ENCODE measurements around the gene PAX8.
"Not testable (repeated sequence)": the region's sequence is repeated elsewhere in the genome, so short reads cannot be mapped to it uniquely, and the experiment has no call there.

Gene PAX8

DNA sequence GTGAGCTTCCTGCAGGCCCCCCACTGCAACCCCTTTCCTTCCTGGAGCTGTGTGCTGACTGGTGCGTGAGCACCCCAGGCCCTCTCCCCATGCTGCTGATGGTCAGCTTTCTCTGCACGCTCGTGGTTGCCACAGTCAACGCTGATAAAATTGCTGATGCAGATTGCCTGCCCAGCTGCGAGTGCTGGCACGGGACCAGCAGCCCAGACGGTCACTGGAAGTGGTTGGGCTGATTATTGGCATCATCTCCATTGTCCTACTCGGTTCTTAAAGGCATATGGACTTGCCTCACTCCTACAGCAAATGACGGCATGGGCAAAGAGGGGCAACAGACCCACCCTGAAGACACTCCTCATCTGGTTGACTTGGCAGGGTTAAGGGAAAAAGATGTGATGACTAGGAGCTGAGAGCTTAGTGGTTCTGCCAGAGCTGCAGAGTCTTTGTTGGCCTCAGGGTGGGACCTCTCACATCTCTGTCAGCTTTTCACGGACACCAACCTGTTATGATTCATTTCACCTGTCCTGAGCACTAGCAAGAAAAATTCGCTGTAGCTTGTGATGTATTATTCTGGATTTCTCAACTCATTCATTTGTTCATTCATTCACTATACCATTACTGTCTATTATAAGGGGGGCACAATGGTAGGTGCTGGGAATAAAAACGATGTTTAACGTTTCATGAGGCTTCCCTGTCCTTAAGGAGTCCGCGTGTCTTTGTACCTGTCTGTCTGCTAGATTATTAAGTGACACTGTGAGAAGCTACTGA, 38.4 kb downstream of the PAX8 start:
- peak; percentile 63 to 96 (median 80) for DNase-seq
- intact Hi-C loops (cut with DNase I): no loop called here

DNA sequence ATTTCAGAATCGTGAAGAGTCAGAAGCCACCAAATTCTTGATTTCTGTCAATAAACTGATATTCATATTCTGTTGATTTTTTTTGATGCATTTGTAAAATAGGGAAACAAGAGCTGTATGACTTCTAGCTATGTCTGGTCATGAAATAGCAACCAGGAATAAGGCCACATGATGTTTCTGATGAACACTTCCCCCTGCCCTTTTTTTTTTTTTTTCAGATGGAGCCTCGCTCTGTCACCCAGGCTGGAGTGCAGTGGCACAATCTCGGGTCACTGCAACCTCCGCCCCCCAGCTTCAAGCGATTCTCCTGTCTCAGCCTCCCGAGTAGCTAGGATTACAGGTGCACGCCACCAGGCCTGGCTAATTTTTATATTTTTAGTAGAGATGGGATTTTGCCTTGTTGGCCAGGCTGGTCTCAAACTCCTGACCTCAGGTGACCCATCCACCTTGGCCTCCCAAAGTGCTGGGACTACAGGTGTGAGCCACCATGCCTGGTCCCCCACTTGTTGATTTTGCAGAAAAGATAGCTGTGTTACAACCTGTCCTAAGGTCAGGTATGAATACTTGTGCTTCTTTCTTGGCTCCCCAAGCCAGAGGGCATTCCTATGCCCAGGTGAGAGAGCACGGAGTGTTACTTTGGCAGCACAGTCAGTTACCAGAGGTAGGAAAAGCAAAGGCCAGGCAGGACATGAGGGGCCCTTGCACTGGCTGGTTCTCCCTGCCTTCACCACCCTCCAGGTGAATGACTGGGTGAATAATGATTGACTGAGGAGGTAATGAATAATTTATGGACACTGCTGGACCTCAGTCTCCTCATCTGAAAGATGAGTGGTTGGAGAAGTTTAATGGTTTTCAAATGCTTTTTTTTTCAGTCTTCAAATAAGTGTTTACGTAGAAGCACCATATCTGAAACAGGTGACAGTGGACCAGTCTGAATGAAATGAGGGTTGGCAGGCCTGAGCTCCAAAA, 39.6 kb downstream of the PAX8 start:
- intact Hi-C loops (cut with DNase I): no loop called here
- no peak for DNase-seq

DNA sequence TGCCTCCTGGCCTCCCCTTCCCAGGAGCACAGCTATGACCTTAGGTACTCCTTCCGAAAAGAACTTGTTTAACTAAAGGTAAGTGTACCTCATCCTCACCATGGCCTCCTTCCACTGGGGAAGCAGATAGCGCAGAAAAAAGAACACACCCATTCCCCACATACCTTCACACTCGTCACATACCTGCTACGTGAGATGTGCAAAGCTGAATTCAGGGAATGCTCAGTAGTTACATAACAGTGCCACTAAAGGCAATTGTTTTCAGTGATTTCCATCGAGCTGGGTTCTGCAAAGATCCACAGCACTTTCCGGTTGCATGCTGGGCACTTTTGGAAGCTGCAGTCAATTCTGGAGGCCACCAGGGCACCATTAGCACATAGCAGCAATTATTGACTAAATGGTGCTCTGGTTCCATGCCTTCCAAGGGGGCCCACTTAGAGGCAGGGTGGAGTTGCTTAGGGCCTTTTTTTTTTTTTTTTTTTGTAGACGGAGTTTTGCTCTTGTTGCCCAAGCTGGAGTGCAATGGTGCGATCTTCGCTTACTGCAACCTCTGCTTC, 41.0 kb downstream of the PAX8 start:
- intact Hi-C loops (cut with DNase I): no loop called here
- no peak for DNase-seq

DNA sequence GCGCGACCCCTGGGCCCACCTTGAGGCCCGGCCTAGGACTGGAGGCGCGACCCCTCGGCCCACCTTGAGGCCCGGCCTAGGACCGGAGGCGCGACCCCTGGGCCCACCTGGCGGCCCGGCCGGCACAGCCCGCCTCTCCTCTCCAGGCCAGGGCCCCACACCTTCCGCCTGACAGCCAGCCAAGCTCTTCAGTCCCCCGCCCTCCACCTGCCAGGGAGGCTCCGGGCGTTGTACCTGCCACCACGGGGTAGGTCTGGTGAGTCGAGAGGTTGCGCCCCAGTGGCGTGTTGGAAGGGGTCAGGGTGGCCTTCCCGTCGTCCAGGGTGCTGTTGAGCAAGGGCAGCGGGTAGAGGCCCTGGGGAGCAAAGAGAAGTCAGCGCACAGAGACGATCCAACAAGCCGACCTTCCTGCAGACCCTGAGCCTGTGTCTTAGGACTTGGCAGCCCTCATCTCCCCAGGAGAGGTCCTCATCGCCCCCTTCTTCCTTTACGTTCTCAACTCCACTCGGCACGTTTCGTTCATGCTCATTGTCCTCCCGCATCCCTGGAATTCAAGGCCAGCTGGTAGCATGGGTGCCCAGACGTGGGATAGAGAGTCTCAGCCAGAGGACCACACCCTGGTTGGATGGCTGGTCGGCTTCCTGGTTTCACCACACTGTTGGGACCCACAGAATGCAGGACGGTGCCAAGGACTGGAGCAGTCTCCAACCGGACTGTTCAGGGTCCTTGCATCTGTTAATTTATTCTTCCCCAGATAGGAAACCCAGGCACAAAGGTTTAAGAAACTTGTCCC, 42.2 kb downstream of the PAX8 start:
- intact Hi-C loops (cut with DNase I): no loop called here
- DNase-seq: peak in 1 of 10 donors; percentile 81

DNA sequence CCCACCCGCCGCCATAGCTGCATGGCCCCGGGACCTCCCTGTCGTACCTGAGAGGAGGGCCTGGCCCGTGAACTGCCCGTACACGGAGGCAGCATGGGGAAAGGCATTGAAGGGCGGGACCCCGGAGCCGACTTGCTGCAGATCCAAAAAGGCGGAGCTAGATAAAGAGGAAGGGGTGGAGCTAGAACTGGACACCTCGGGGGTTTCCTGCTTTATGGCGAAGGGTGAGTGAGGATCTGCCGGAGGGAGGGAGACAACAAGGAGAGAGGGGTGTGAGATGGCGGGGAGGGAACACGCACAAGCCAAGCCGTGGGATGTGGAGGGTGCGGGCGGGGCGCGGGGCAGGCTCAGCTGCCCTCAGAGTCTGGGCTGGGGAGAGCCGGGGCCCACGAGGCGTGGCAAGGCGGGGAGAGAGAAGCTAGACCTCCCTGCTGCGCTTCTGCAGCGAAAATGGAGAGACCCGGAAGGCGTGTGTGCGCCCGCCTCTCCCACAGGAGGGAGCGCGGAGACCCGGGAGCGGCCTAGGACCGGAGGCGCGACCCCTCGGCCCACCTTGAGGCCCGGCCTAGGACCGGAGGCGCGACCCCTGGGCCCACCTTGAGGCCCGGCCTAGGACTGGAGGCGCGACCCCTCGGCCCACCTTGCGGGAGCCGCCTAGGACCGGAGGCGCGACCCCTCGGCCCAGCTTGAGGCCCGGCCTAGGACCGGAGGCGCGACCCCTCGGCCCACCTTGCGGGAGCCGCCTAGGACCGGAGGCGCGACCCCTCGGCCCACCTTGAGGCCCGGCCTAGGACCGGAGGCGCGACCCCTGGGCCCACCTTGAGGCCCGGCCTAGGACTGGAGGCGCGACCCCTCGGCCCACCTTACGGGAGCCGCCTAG, 43.1 kb downstream of the PAX8 start:
- peak in 3 of 10 donors; percentile 48 to 88 (median 88) for DNase-seq
- intact Hi-C loops (cut with DNase I): not testable (repeated sequence)

DNA sequence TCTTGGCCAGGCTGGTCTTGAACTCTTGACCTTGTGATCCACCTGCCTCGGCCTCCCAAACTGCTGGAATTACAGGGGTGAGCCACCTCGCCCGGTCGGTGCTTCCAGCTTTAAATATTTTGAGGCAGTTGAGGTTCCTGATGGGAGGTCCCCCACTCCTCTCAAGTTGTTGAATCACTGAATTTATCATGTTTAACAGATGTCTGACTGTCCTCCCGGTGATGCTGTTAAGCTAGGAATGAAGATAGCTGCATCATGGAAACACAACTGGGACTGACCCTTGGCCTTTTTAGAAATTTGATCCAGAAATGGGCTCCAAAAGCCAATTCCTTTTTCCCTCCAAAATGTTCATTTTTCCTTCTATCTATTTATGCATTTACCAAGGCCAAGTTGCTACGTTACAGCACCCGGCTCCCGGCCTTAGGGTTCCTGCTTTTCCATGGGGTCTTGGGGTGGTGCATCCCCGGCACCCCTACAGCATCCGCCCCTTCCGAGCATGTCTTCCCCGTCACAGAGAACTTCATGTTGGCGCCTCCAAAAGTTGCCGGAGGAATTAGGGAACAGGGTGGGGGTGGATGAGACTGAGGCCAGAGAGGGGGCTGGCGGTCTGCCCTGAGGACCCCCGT, 43.9 kb downstream of the PAX8 start:
- no peak for DNase-seq

DNA sequence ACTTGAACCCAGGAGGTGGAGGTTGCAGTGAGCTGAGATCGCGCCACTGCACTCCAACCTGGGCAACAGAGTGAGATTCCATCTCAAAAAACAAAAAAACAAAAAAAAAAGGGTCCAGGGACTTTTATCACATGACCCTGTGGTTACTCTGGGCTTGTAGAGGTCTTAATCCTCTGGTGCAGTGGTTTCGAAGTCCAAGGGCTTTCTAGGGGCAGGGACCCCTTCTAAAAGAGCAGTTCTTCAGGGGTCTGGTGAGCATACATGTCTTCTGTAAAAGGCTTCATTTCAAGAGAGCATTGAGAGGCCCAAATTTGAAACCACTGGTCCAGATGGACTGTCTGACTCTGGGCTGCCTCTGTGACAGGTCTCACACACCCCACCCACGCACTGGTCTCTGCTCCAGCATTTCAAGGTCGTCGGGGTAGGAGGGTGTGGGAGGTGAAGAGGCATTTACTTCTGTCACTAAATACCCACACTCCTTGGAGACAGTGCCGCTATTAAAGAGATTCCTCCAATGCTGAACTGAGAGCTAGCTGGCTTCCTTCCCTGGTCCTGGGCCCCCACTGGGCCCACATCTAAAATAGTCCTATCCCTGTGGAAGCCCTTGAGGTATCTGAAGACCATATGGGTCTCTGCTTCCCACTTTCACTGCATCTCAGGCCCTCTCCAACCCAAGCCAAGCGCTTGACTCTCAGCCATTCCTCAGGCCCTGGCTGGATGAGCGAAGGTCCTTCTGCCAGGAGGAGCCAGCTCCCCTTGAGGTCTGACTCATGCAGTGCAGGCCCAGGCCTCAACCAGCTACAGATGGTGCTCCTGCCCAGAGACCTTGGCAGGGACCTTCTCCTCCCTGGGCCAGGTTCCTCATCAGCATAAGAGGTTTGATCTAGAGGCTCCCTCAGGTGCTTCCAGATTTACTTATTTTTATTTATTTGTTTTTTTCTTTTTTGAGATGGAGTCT, 44.8 kb downstream of the PAX8 start:
- intact Hi-C loops (cut with DNase I): no loop called here
- no peak for DNase-seq

More for the DNA sequence above, 43.9 kb downstream of the PAX8 start:
- intact Hi-C loops (cut with DNase I): no loop called here

DNA sequence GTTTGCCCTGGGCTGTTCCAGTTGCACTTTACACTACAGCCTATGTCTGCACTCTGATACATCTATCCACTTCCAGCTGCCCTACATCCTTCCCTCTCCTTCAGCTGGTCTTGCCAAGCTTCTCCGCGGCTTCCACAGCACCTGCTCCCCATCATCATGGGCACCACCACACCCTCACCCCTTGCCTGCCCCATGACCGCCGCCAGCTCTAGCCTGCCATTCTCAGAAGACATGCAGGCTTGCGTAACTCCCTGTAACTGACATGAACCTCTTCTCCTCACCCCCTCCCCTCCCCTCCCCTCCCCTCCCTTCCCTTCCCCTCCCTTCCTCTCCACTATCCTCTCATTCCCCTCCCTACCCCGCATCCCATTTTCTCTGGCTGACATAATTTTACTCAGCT, 46.0 kb downstream of the PAX8 start:
- DNase-seq: no peak
- intact Hi-C loops (cut with DNase I): no loop called here

DNA sequence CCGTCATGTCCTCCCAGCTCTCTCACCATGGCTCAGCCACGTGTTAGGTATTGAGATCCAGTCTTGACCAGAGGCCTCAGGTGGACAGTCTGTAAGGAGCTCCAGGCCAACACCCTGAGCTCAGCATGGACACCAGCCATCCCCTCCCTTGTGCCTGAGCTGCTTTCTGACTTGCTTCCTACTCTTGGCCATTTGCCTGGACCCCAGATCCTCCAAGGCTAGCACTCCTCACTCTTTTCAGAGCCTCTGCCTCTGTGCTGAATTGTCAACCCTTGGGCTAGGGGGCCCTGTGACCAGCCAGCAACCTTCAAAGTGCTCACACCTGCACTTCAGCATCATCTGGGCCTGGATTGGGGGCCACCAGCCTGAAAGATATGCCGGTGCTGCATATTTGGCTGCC, 46.6 kb downstream of the PAX8 start:
- DNase-seq: no peak
- intact Hi-C loops (cut with DNase I): no loop called here

DNA sequence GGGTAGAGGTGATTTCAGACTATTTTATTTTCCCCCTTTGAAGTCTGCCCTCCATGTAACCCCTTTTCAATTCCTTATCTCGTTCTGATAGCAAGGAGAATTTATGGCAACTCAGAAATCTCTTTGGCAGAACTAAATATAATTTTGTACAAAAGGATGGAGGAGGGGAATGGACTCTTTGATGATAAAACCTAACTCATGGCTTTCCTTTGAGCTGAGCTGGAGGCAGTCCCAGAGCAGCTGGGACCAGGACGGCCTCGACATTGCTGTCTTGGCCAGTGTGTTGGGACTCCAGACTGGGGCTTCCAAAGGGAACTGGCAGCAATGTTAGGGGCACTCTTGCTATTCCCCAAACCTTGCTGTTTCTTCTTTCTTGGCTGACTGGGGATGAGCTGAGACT, 47.7 kb downstream of the PAX8 start:
- DNase-seq: no peak
- intact Hi-C loops (cut with DNase I): no loop called here

DNA sequence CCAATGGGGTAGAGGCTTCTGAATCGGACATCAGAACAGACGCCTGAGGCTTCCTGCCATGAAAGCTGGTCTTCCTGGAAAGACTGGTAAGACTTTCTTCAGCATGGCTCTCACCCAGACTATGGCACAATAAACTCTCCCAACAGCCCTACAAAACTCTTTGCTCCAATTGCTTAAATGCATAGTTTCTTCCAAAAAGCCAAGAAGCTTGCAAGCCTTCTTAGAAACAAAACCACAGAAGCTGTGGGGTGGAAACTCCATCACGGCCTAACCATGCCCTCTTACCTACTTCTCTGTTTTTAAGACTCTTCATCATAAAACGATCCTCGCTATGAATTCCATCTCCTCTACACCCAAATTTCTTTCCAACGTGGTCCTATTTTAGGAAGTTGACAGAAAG, 48.2 kb downstream of the PAX8 start:
- DNase-seq: no peak
- intact Hi-C loops (cut with DNase I): no loop called here

DNA sequence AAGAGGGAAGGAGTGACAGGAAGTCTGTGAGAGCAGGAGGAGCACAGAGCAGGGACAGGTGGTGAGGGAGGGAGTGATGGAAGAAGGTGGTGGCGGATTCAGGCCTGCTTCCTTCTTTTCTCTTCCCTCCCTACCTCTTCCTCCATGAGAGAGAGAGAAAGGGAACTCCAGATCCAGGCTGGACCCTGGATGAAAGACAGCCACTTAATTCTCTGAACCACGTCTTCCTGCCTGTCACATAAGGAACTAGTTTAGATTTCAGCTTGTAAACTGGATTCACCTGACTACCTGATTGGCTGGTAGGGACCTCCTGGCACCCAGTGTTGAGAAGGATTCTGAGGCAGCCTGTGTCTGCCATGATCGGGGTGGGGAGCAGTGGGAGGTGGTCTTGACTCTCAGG, 48.9 kb downstream of the PAX8 start:
- intact Hi-C loops (cut with DNase I): no loop called here
- no peak for DNase-seq

DNA sequence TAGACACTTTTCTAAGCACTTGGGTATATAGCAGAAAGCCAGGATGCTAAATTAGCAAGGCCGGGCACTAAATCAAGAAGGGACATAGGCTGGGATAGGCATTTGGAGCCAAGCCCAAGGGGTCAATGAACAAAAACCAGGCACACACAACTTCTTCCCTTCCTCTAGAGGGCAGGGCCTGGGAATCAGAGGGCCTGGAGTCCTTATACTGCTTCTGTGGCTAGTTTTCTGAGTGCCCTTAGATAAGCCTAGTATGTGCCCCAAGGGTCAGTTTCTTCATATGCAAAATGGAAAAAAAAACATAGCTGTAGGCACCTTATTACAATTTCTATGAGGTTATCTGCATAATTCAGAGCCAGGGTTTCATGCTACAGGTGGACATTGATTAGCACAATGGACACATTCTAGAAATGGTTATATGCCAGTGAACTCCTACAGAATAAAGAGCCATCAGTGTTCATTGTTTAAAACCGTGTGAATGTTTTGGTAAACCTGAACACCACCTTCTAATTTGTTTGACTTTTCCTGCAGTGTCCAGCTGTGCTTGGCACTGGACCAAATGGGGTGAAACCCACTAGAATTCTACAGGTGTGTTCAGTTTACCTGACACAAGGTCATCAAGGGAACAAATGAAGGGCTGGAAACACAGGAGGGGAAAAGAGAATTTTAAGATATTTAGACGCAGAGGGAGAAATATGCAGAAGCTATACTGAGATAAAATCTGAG, 49.6 kb downstream of the PAX8 start:
- no peak for DNase-seq
- intact Hi-C loops (cut with DNase I): no loop called here

DNA sequence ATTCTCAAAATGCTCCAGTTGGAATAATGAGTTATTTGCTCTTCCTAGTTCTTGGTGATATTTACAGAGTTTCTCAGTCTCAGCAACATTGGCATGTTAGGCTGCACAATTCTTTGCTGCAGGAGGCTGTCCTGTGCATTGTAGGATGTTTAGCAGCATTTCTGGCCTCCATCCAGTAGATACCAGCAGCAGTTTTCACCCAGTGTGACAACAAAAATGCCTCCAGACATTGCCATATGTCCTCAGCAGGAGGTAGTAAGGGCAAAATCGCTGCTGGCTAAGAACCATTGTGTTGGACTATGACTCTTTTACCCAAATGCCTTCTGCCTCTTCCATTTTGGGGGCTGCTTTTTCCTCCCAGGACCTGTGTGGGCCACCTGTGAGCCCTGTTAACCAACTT, 50.4 kb downstream of the PAX8 start:
- DNase-seq: no peak
- intact Hi-C loops (cut with DNase I): no loop called here

DNA sequence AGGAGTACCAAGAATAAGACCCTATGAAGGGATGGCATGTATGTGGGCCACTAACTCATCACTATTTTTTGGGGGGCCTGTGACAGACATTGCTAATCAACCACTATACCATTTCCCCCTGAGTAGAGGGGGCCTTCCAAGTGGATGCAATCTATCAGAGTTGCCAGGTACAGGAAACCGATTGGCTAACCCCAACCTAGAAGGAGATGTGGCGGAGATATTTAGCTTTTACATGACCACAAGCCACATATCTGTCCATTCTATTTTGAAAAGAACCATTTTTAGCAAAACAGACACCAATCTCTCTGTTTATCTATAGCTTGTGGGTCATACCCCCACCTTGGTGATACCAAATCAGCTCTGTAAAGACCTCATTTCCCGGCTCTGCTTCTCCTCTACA, 51.0 kb downstream of the PAX8 start:
- DNase-seq: no peak
- intact Hi-C loops (cut with DNase I): no loop called here

DNA sequence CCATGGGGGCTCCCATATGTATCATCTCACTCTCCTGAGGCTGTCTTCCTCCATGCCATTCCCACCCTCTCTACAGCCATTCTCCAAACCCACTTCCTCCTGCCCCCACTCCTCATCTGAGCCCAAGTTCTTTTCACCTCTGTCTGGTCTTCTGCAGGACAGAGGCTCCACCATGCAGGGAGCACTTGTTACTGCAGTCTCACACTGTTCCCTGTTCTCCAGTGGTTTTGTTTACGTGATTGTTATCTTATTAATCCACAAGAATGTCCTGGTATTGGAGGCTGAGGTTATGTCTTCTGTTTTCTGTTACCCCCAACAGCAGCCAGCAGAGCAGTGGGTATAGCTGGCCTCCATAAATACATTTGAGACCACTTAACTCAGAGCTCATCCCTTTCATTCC, 51.4 kb downstream of the PAX8 start:
- DNase-seq: no peak
- intact Hi-C loops (cut with DNase I): no loop called here

DNA sequence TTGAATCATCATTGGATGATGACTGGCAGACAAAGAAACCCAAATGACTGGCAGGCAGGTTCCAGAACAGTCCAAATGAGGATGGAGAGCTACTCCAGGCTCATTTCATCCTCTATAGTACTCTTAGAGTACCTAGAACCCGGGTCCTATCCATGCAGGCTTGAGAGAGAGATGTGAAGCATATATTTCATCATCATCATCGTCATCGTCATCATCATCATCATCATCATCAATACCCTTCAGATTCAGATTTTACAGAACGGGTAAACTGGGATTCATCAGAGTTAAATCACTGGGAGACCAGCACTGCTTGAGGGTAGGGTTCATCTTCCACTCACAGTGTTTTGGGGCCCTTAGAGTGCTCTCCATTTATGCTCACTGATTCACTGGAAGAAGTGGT, 52.3 kb downstream of the PAX8 start:
- intact Hi-C loops (cut with DNase I): no loop called here
- DNase-seq: no peak
